T1000 (cell line): ENCODE data around the gene KIF3A.

Source experiments
- DNase-seq: peaks from one replicate; lab custom pipeline; 2025; ENCODE audit warnings: mixed read lengths; lab: John Stamatoyannopoulos, UW

Gene KIF3A

GRCh38 chr5:132770476-132771159 is 33.3 kb upstream of the KIF3A start:
- no peak for DNase-seq

- no peak for DNase-seq
Observed at GRCh38 chr5:132768485-132768868, 31.1 kb upstream of the KIF3A start.

- DNase-seq: no peak
Observed at GRCh38 chr5:132767150-132767549, 29.8 kb upstream of the KIF3A start.

GRCh38 chr5:132766806-132767055 is 29.4 kb upstream of the KIF3A start:
- no peak for DNase-seq

GRCh38 chr5:132766020-132766805 is 28.9 kb upstream of the KIF3A start:
- DNase-seq: no peak

- no peak for DNase-seq
Observed at GRCh38 chr5:132765311-132766019, 28.1 kb upstream of the KIF3A start.

GRCh38 chr5:132764671-132765238 is 27.4 kb upstream of the KIF3A start:
- no peak for DNase-seq

GRCh38 chr5:132764051-132764450 is 26.7 kb upstream of the KIF3A start:
- no peak for DNase-seq

- no peak for DNase-seq
Observed at GRCh38 chr5:132763181-132764036, 26.1 kb upstream of the KIF3A start.

- DNase-seq: no peak
Observed at GRCh38 chr5:132762246-132763000, 25.1 kb upstream of the KIF3A start.

- no peak for DNase-seq
Observed at GRCh38 chr5:132761321-132762240, 24.2 kb upstream of the KIF3A start.

- no peak for DNase-seq
Observed at GRCh38 chr5:132760601-132761317, 23.4 kb upstream of the KIF3A start.

- no peak for DNase-seq
Observed at GRCh38 chr5:132760049-132760420, 22.7 kb upstream of the KIF3A start.

GRCh38 chr5:132759114-132760048 is 22.0 kb upstream of the KIF3A start:
- no peak for DNase-seq

GRCh38 chr5:132758451-132758850 is 21.1 kb upstream of the KIF3A start:
- DNase-seq: no peak

- no peak for DNase-seq
Observed at GRCh38 chr5:132756542-132756941, 19.2 kb upstream of the KIF3A start.

- DNase-seq: no peak
Observed at GRCh38 chr5:132754947-132755346, 17.6 kb upstream of the KIF3A start.

- no peak for DNase-seq
Observed at GRCh38 chr5:132754111-132754510, 16.8 kb upstream of the KIF3A start.
